GM12878 (cell line): ENCODE data around the gene PRKAG2. TPM values are rescaled to one million over a fixed set of nuclear protein-coding genes. Genes with fewer than 3 reads are reported as not detected.

Experiments used
- ATAC-seq: fragments of 200-7000 bp; cut with Tn5 transposase; 3 replicates; pipeline ENCODE4 v1.9.1; 2020; ENCODE audit warnings: mild to moderate bottlenecking, moderate library complexity
- BruUV-seq: library from RNA; stranded (reverse); fragments of 400-500 nt; replicated peaks from 2 replicates; lab custom pipeline; 2021; lab: Mats Ljungman, UMichigan
- CTCF ChIA-PET: fragments of 300-600 bp; sonication (Branson Sonifier 250); formaldehyde crosslinking; extraction: SDS; loops from one replicate; lab custom pipeline; 2021; ENCODE audit warnings: inconsistent platforms; lab: Yijun Ruan, JAX
- POLR2A ChIA-PET: fragments of 350-600 bp; formaldehyde crosslinking; extraction: SDS; loops from one replicate; lab custom pipeline; 2021; ENCODE audit warnings: inconsistent platforms; lab: Charles Lee
- RAD21 ChIA-PET: fragments of 300-600 bp; sonication (Branson Sonifier 250); formaldehyde crosslinking; loops from one replicate; lab custom pipeline; 2023; ENCODE audit warnings: antibody characterized with exemption; ENCODE audit not compliant: unreplicated experiment; lab: Charles Lee
- SMC1A ChIA-PET: fragments of 300-600 bp; sonication (Branson Sonifier 250); formaldehyde crosslinking; loops from one replicate; lab custom pipeline; 2023; ENCODE audit not compliant: unreplicated experiment, uncharacterized antibody; lab: Charles Lee
- DNase-seq: peaks from one replicate; pipeline ENCODE4 v3.0.0-alpha.2; 2011; ENCODE audit warnings: low read depth, low spot score
- FAIRE-seq: peaks from 3 replicates; lab custom pipeline; 2011; peaks lifted over from hg19 to GRCh38; lab: Jason Lieb, UNC
- H2AFZ ChIP-seq: 2 replicates; pipeline ENCODE4 v1.6.0; 2011; ENCODE audit warnings: low read depth, low read length, control low read depth; ENCODE audit not compliant: control insufficient read depth
- H3K27ac ChIP-seq: 2 replicates; pipeline ENCODE4 v1.5.1; 2011; ENCODE audit warnings: control low read depth; ENCODE audit not compliant: control insufficient read depth, insufficient read depth
- H3K27me3 ChIP-seq, 2 experiments: replicated peaks in 1 of 2; 2 replicates each; pipeline versions ENCODE4 v1.6.0 to v1.6.1; 2011; ENCODE audit warnings: low read length in 1 of 2; ENCODE audit not compliant: control insufficient read depth in 2 of 2, insufficient read depth in 2 of 2
- H3K36me3 ChIP-seq, 2 experiments: 2 replicates each; pipeline ENCODE4 v1.5.1; 2011; ENCODE audit warnings: low read length in 1 of 2; ENCODE audit not compliant: control insufficient read depth in 2 of 2, insufficient read depth in 2 of 2
- H3K4me1 ChIP-seq: 2 replicates; pipeline ENCODE4 v1.6.1; 2011; ENCODE audit warnings: mild to moderate bottlenecking, low read length, moderate library complexity, mixed read lengths; ENCODE audit not compliant: control insufficient read depth, insufficient read depth
- H3K4me2 ChIP-seq: 2 replicates; pipeline ENCODE4 v1.6.0; 2011; ENCODE audit warnings: control low read depth; ENCODE audit not compliant: control insufficient read depth, insufficient read depth
- H3K4me3 ChIP-seq: fragments of 200-600 bp; sonication (generic); 2 replicates; pipeline ENCODE4 v1.5.1; 2016
- H3K79me2 ChIP-seq: 2 replicates; pipeline ENCODE4 v1.6.0; 2011; ENCODE audit warnings: low read length; ENCODE audit not compliant: control insufficient read depth, insufficient read depth
- H3K9ac ChIP-seq: 2 replicates; pipeline ENCODE4 v1.8.0; 2011; ENCODE audit warnings: low read length, control low read depth, mixed read lengths; ENCODE audit not compliant: control insufficient read depth, insufficient read depth
- H3K9me3 ChIP-seq: replicated peaks from 3 replicates; pipeline ENCODE4 v1.5.1; 2011; ENCODE audit warnings: mild to moderate bottlenecking, low read length; ENCODE audit not compliant: control insufficient read depth, insufficient read depth
- H4K20me1 ChIP-seq: 2 replicates; pipeline ENCODE4 v1.6.0; 2011; ENCODE audit not compliant: control insufficient read depth, insufficient read depth
- ASH2L ChIP-seq: fragments of 300-600, 200-600 bp; sonication (generic); IDR thresholded peaks from 2 replicates; pipeline ENCODE4 v1.6.1; 2017; ENCODE audit warnings: low read depth, mild to moderate bottlenecking, borderline replicate concordance
- CEBPB ChIP-seq, 2 experiments: fragments of 150-350 bp in 1 of 2; IDR thresholded peaks; 2 replicates each; pipeline ENCODE4 v1.6.1; 2012 to 2014; ENCODE audit warnings: low read depth in 2 of 2, low read length in 2 of 2, borderline replicate concordance in 1 of 2, inconsistent platforms in 1 of 2
- EGR1 ChIP-seq, 2 experiments: IDR thresholded peaks; 1 replicate in 1 of 2; 2 replicates in 1 of 2; pipeline ENCODE4 v1.6.1; 2011 to 2012; ENCODE audit warnings: low read depth in 2 of 2, low read length in 2 of 2, borderline replicate concordance in 1 of 2, mild to moderate bottlenecking in 1 of 2, moderate library complexity in 1 of 2
- HCFC1 ChIP-seq: fragments of 150-350 bp; IDR thresholded peaks from 2 replicates; pipeline ENCODE4 v1.6.1; 2014; ENCODE audit warnings: low read length
- HDGF ChIP-seq: fragments of 450-650 bp; IDR thresholded peaks from 2 replicates; pipeline ENCODE4 v1.6.1; 2016; ENCODE audit warnings: antibody characterized with exemption
- IKZF1 ChIP-seq: fragments of 450-650 bp; conservative IDR thresholded peaks from 2 replicates; pipeline ENCODE4 v1.6.1; 2017; ENCODE audit warnings: antibody characterized with exemption, mild to moderate bottlenecking
- LARP7 ChIP-seq: fragments of 450-650 bp; IDR thresholded peaks from 2 replicates; pipeline ENCODE4 v1.6.1; 2017; ENCODE audit warnings: mild to moderate bottlenecking
- MAX ChIP-seq: IDR thresholded peaks from 2 replicates; pipeline ENCODE4 v1.6.1; 2012; ENCODE audit warnings: low read depth, low read length, improper control_type of control experiment
- NFYA ChIP-seq: IDR thresholded peaks from 2 replicates; pipeline ENCODE4 v1.6.1; 2011; ENCODE audit warnings: low read depth, mild to moderate bottlenecking, low read length, improper control_type of control experiment, borderline replicate concordance
- PAX5 ChIP-seq: IDR thresholded peaks from 2 replicates; pipeline ENCODE4 v1.6.1; 2011; ENCODE audit warnings: low read depth, low read length, borderline replicate concordance
- PAX8 ChIP-seq: fragments of 450-650 bp; IDR thresholded peaks from 2 replicates; pipeline ENCODE4 v1.6.1; 2017; ENCODE audit warnings: mild to moderate bottlenecking, moderate library complexity
- SP1 ChIP-seq: IDR thresholded peaks from one replicate; pipeline ENCODE4 v1.6.1; 2011; ENCODE audit warnings: low read depth, low read length
- SPI1 ChIP-seq: IDR thresholded peaks from 2 replicates; pipeline ENCODE4 v1.6.1; 2011; ENCODE audit warnings: low read depth, mild to moderate bottlenecking, low read length, moderate library complexity, borderline replicate concordance; ENCODE audit not compliant: insufficient read depth
- STAT1 ChIP-seq: fragments of 450-650 bp; conservative IDR thresholded peaks from 2 replicates; pipeline ENCODE4 v1.6.1; 2014; ENCODE audit warnings: antibody characterized with exemption, mild to moderate bottlenecking
- TAF1 ChIP-seq: IDR thresholded peaks from 2 replicates; pipeline ENCODE4 v1.6.1; 2011; ENCODE audit warnings: mild to moderate bottlenecking, low read depth, low read length, borderline replicate concordance
- USF2 ChIP-seq: IDR thresholded peaks from 2 replicates; pipeline ENCODE4 v1.6.1; 2011; ENCODE audit warnings: low read depth, low read length, improper control_type of control experiment, borderline replicate concordance
- YBX1 ChIP-seq: fragments of 450-650 bp; IDR thresholded peaks from 2 replicates; pipeline ENCODE4 v1.6.1; 2016; ENCODE audit warnings: antibody characterized with exemption
- ZNF217 ChIP-seq: fragments of 450-650 bp; IDR thresholded peaks from 2 replicates; pipeline ENCODE4 v1.6.1; 2017; ENCODE audit warnings: antibody characterized with exemption, mild to moderate bottlenecking
- ZNF24 ChIP-seq: fragments of 450-650 bp; IDR thresholded peaks from 2 replicates; pipeline ENCODE4 v1.6.1; 2017; ENCODE audit warnings: antibody characterized with exemption, mild to moderate bottlenecking
- ZNF622 ChIP-seq: fragments of 450-650 bp; IDR thresholded peaks from 2 replicates; pipeline ENCODE4 v1.6.1; 2017; ENCODE audit warnings: mild to moderate bottlenecking, inconsistent platforms
- WGBS: methylation state at CpG from one replicate; pipeline ENCODE4 v1.1.6; 2016; ENCODE audit warnings: low lambda C conversion rate; ENCODE audit not compliant: insufficient replicate concordance, insufficient coverage; ENCODE audit errors: missing lambda C conversion rate; 5-methylcytosine and 5-hydroxymethylcytosine counted together
- in situ Hi-C: fragments of 300-500 bp; cut with MboI; formaldehyde crosslinking; loops from 9 replicates; pipeline ENCODE4 v1.14.3; 2018; ENCODE audit warnings: mixed read lengths
- intact Hi-C: fragments of 100-400 bp; cut with micrococcal nuclease; formaldehyde crosslinking; loops from one replicate; pipeline ENCODE4 v1.14.2; 2022; ENCODE audit not compliant: unreplicated experiment
- polyA plus RNA-seq, 11 experiments: library from polyadenylated mRNA; depleted of rRNA in 4 of 11; unstranded in 6 of 11; stranded (reverse) in 5 of 11; fragments of >200 nt; fragmentation: Nextera tagmentation in 4 of 11; fragmentation: Illumina TruSeq in 1 of 11; extraction: Ambion mirVana in 4 of 11; extraction: Trizol in 1 of 11; gene quantifications; 1 replicate in 1 of 11; 2 replicates in 10 of 11; pipeline versions ENCODE4 v1.2.1 to v1.2.3, GENCODE V29; 2011 to 2016; ENCODE audit warnings: inconsistent platforms in 2 of 11, missing spikeins in 2 of 11, low read depth in 1 of 11
- total RNA-seq, 4 experiments: library from RNA; depleted of rRNA in 3 of 4; stranded (reverse); fragments of >200 nt in 3 of 4; fragmentation: Illumina TruSeq in 1 of 4; extraction: Trizol in 1 of 4; gene quantifications; 2 replicates each; pipeline versions ENCODE4 v1.2.1 to v1.2.3, GENCODE V29; 2013 to 2021

PRKAG2 gene
- total and polyA plus RNA-seq, 10 of the 15 experiments (the other 5 are each of a cell fraction or from before 2014, with no cell fraction given) = 3.4 to 8.9 (median 6.8) TPM

GRCh38 chr7:151754688-151755130 lies 122.2 kb downstream of the PRKAG2 start:
- ChIA-PET POLR2A (no interaction called here), RAD21 (no interaction called here), SMC1A (no interaction called here), CTCF (interaction anchor here (1.1 kb wide), 1 partner anchor 134 kb away, joined by 4 read pairs; no protein-coding TSS in a partner anchor)
- no peak for FAIRE-seq
- H3K9me3 ChIP-seq = no peaks in the 10 kb centered on the region
- no peaks in the 10 kb centered on the region for H3K36me3 ChIP-seq
- no peak overlapping the region for H3K4me3 ChIP-seq
- no peaks in the 10 kb centered on the region for H3K4me1 ChIP-seq
- H3K27ac ChIP-seq = no peak overlapping the region
- no peak for DNase-seq
- in situ Hi-C loops (loop anchor here (5.0 kb wide), 1 partner anchor 387 kb away; no protein-coding TSS in a partner anchor), intact Hi-C loops (loop anchor here (5.0 kb wide), 2 partner anchors 122 to 437 kb away; no protein-coding TSS in a partner anchor)
- no peak overlapping the region for H3K9ac ChIP-seq
- H4K20me1 ChIP-seq = no peaks in the 10 kb centered on the region
- H2AFZ ChIP-seq = no peak overlapping the region
- TF ChIP-seq LARP7 (no peak), ASH2L (no peak), IKZF1 (no peak), PAX8 (no peak), CEBPB (IDR thresholded peaks at IDR 0.05; ENCODE audit: borderline replicate concordance in 1 of 2, low read depth in 2 of 2, low read length in 2 of 2) (no peak), EGR1 (IDR thresholded peaks at IDR 0.05; ENCODE audit: borderline replicate concordance in 1 of 2, low read depth in 2 of 2, low read length in 2 of 2) (no peak), SP1 (no peak), YBX1 (no peak), ZNF622 (no peak), ZNF217 (no peak), TAF1 (no peak), USF2 (no peak), ZNF24 (no peak), STAT1 (no peak), NFYA (no peak), HDGF (no peak), HCFC1 (no peak), SPI1 (no peak), MAX (no peak), PAX5 (no peak)
- WGBS = 55% methylated on average over 15 of the region's 17 CpGs
- ATAC-seq = no peak
- H3K4me2 ChIP-seq = no peak overlapping the region
- H3K27me3 ChIP-seq = no peaks in the 10 kb centered on the region
- BruUV-seq = no TSS peak
- no peaks in the 10 kb centered on the region for H3K79me2 ChIP-seq
